Measurements from ENCODE around the gene ZNF93.
"Not testable (repeated sequence)": the region's sequence is repeated elsewhere in the genome, so short reads cannot be mapped to it uniquely, and the experiment has no call there.

DNA sequence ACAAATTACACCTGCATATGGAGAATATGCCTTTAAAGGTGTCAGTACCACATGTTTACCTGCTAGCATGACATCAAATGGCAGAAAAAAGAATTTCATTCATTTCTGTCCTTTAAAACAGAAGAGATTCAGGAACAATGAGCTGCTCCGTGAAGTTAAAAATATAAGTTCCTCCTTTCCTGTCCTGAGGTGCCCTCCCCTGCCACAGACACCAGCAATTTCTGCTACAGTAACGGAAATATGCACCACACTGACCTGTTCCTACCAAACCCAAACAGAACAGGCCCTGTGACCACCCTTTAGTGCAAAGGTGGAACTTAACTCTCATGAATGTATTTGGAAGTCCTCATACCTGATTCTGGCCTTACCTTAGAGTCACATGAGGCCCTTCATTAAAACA lies 49.0 kb upstream of the ZNF93 start:
- not testable (repeated sequence) for TF ChIP-seq POLR2A (IDR thresholded peaks at IDR 0.05; ENCODE audit: control extremely low read depth in 1 of 2, low read depth in 2 of 2, low read length in 2 of 2); TAF1 (IDR thresholded peaks at IDR 0.05; ENCODE audit: low read depth, low read length); CTCF (IDR thresholded peaks at IDR 0.05; ENCODE audit: control extremely low read depth in 1 of 3, insufficient read depth in 1 of 3, low read depth in 1 of 3, low read length in 3 of 3)

Data from H1 (cell line).